AG09309 (cell line): Measurements from ENCODE around the gene GLS2.

ENCODE experiments used
- DNase-seq: peaks from one replicate; pipeline ENCODE4 v3.0.0-alpha.2; 2010; ENCODE audit warnings: low read depth
- H3K4me3 ChIP-seq: 2 replicates; pipeline ENCODE4 v1.5.1; 2011; ENCODE audit warnings: mild to moderate bottlenecking, low read depth, low read length, moderate library complexity; ENCODE audit not compliant: control insufficient read depth
- CTCF ChIP-seq: IDR thresholded peaks from 2 replicates; pipeline ENCODE4 v1.5.1; 2011; ENCODE audit warnings: mild to moderate bottlenecking, low read depth, low read length, inconsistent platforms; ENCODE audit not compliant: insufficient read depth, control insufficient read depth; ENCODE audit errors: missing control alignments

Gene GLS2

GRCh38 chr12:56437430-56438176 lies 50.4 kb downstream of the GLS2 start:
- H3K4me3 ChIP-seq, result no peak overlapping the region
- TF ChIP-seq CTCF, result no peak
- DNase-seq, result no peak

GRCh38 chr12:56434828-56435227 lies 53.1 kb downstream of the GLS2 start:
- H3K4me3 ChIP-seq, result no peak overlapping the region
- no peak for TF ChIP-seq CTCF
- DNase-seq, result no peak

GRCh38 chr12:56431850-56432249 lies 56.1 kb downstream of the GLS2 start:
- no peak for DNase-seq
- no peak overlapping the region for H3K4me3 ChIP-seq
- TF ChIP-seq CTCF, result no peak

- no peak for TF ChIP-seq CTCF
- no peak overlapping the region for H3K4me3 ChIP-seq
- DNase-seq, result no peak
Measured at GRCh38 chr12:56431288-56431687, 56.7 kb downstream of the GLS2 start.

GRCh38 chr12:56425940-56426438 lies 62.0 kb downstream of the GLS2 start:
- no peak for TF ChIP-seq CTCF
- no peak for DNase-seq
- no peak overlapping the region for H3K4me3 ChIP-seq

GRCh38 chr12:56425193-56425592 lies 62.8 kb downstream of the GLS2 start:
- no peak for DNase-seq
- TF ChIP-seq CTCF, result no peak

More at GRCh38 chr12:56425193-56425592, 62.8 kb downstream of the GLS2 start:
- no peak overlapping the region for H3K4me3 ChIP-seq
